ENCODE data around the gene ETNPPL. TPM values are rescaled to one million over a fixed set of nuclear protein-coding genes. Genes with fewer than 3 reads are reported as not detected.

The ETNPPL gene
- total and polyA plus RNA-seq, 2 of the 4 experiments (the other 2 are of a cell fraction): not detected

GRCh38 chr4:108706289-108706688, 56.6 kb downstream of the ETNPPL start:
- TF ChIP-seq FOS (IDR thresholded peaks at IDR 0.05; ENCODE audit: low read depth, low read length) (no peak), ELK1 (IDR thresholded peaks at IDR 0.05; ENCODE audit: borderline replicate concordance, low read depth, low read length) (no peak), POLR2A (IDR thresholded peaks at IDR 0.05; ENCODE audit: low read depth, low read length) (no peak), BHLHE40 (IDR thresholded peaks at IDR 0.05; ENCODE audit: low read depth, low read length) (no peak), RCOR1 (IDR thresholded peaks at IDR 0.05; ENCODE audit: insufficient replicate concordance, low read length) (no peak), RAD21 (IDR thresholded peaks at IDR 0.05; ENCODE audit: low read length) (no peak), CTCF (conservative IDR thresholded peaks at IDR 0.05; ENCODE audit: low read depth, low read length) (no peak), CHD1 (IDR thresholded peaks at IDR 0.05; ENCODE audit: low read depth, low read length) (no peak), RFX5 (IDR thresholded peaks at IDR 0.05; ENCODE audit: low read depth, low read length) (no peak), USF2 (IDR thresholded peaks at IDR 0.05; ENCODE audit: low read depth, low read length) (no peak), MAFK (IDR thresholded peaks at IDR 0.05; ENCODE audit: low read depth, low read length) (no peak), MAZ (IDR thresholded peaks at IDR 0.05; ENCODE audit: borderline replicate concordance, low read depth, low read length) (no peak), CEBPB (IDR thresholded peaks at IDR 0.05; ENCODE audit: low read depth, low read length) (no peak), NFE2L2 (IDR thresholded peaks at IDR 0.05; ENCODE audit: low read depth, low read length) (no peak), MXI1 (IDR thresholded peaks at IDR 0.05; ENCODE audit: borderline replicate concordance, low read depth, low read length) (no peak), SMC3 (IDR thresholded peaks at IDR 0.05; ENCODE audit: low read depth, low read length) (no peak)
- no peak overlapping the region for H3K27ac ChIP-seq (ENCODE audit: insufficient read depth, low read length)
- no peak overlapping the region for H2BK15ac ChIP-seq (ENCODE audit: low read depth, low read length)
- H2BK20ac ChIP-seq (ENCODE audit: low read depth, low read length): no peak overlapping the region
- no peak overlapping the region for H4K5ac ChIP-seq (ENCODE audit: low read depth, low read length)
- H2AK9ac ChIP-seq (replicated peaks; ENCODE audit: low read depth, low read length, poor library complexity): no peak overlapping the region
- H3K14ac ChIP-seq (replicated peaks; ENCODE audit: low read depth, low read length): no peak overlapping the region
- H3K23ac ChIP-seq (ENCODE audit: low read depth, low read length): no peak overlapping the region
- H2AK5ac ChIP-seq (ENCODE audit: low read depth, low read length): no peak overlapping the region
- in situ Hi-C loops (cut with MboI; ENCODE audit: low sequenced_read_pairs) (no loop called here), dilution Hi-C loops (cut with HindIII; ENCODE audit: low sequenced_read_pairs, unreplicated experiment) (no loop called here), intact Hi-C loops (cut with micrococcal nuclease) (no loop called here)
- no peaks in the 10 kb centered on the region; the same call in 1 of the 2 replicates for H3K27me3 ChIP-seq (ENCODE audit: control insufficient read depth, insufficient read depth, low read length)
- H2AFZ ChIP-seq (replicated peaks; ENCODE audit: low read length, poor library complexity): no peak overlapping the region
- no peaks in the 10 kb centered on the region for H3K9me3 ChIP-seq (ENCODE audit: control insufficient read depth, insufficient read depth, low read length)
- H3K4me3 ChIP-seq (ENCODE audit: insufficient read depth, low read depth, low read length): no peak overlapping the region
- no peak overlapping the region for H3K18ac ChIP-seq (ENCODE audit: low read depth, low read length)
- H2BK120ac ChIP-seq (ENCODE audit: low read depth, low read length): no peak overlapping the region
- H3K4me2 ChIP-seq (ENCODE audit: low read depth, low read length): no peak overlapping the region
- H3K9me1 ChIP-seq (ENCODE audit: insufficient read depth, low read length): no peaks in the 10 kb centered on the region
- DNase-seq (no peak), ATAC-seq (ENCODE audit: low read depth) (no peak)
- no TSS peak for BruUV-seq (replicated peaks)
- ChIA-PET POLR2A (ENCODE audit: unreplicated experiment) (no interaction called here), CTCF (no interaction called here)
- WGBS, 2 experiments (ENCODE audit: extremely low coverage in 2 of 2, insufficient read length in 1 of 2): no CpG with 5 or more reads among the region's 4 CpGs
- H4K91ac ChIP-seq (ENCODE audit: insufficient read depth, low read depth, low read length): no peak overlapping the region
- H3K4me1 ChIP-seq (ENCODE audit: control insufficient read depth, insufficient read depth, low read length): no peaks in the 10 kb centered on the region
- no peaks in the 10 kb centered on the region for H3K36me3 ChIP-seq (ENCODE audit: control insufficient read depth, insufficient read depth, low read length)
- no peak overlapping the region for H3K9ac ChIP-seq (ENCODE audit: low read depth, low read length)
- no peak overlapping the region for H4K8ac ChIP-seq (ENCODE audit: low read depth in 2 of 2, low read length in 2 of 2)
- no peaks in the 10 kb centered on the region for H3K79me1 ChIP-seq (ENCODE audit: low read depth in 1 of 2, low read length in 2 of 2)
- no peak overlapping the region for H2BK5ac ChIP-seq (ENCODE audit: low read depth, low read length, poor library complexity, severe bottlenecking)
- H3K56ac ChIP-seq (ENCODE audit: extremely low read depth, insufficient read depth, low read length): no peak overlapping the region
- H3K4ac ChIP-seq (ENCODE audit: low read depth, low read length): no peak overlapping the region
- no peaks in the 10 kb centered on the region for H4K20me1 ChIP-seq (ENCODE audit: insufficient read depth, low read length)
